Measurements from ENCODE around the gene COL27A1.

- TF ChIP-seq CTCF (IDR thresholded peaks at IDR 0.05) = no peak
- no peak for TF ChIP-seq POLR2A (IDR thresholded peaks at IDR 0.05)
- TF ChIP-seq POLR2AphosphoS5 (IDR thresholded peaks at IDR 0.05) = no peak
These were observed 201.5 kb downstream of the COL27A1 start for GRCh38 chr9:114356792-114357191.
